T-helper 2 cell (primary cell): ENCODE results near the gene PPIL1.
A peak's percentile ranks its signal among the peaks of the same experiment; 100 is the strongest.
"Not testable (repeated sequence)": the region's sequence is repeated elsewhere in the genome, so short reads cannot be mapped to it uniquely, and the experiment has no call there.

Source experiments
- DNase-seq, 5 experiments: peaks; one replicate each; pipeline versions ENCODE4 v3.0.0 to v3.0.0-alpha.2; 2012 to 2022
- total RNA-seq, 2 donors: gene quantifications; one replicate each; lab custom pipeline; 2026; lab: John Stamatoyannopoulos, UW

PPIL1 gene
- total RNA-seq, result 5.0 to 7.2 reads per million in 2 donors

GRCh38 chr6:36874443-36875249, at the start of gene PPIL1:
PPIL1 (minus strand) TSS chr6:36874803; CDS start chr6:36874772, 31 bp downstream.
- DNase-seq, result peak; percentile 58 to 92 (median 81)

DNA sequence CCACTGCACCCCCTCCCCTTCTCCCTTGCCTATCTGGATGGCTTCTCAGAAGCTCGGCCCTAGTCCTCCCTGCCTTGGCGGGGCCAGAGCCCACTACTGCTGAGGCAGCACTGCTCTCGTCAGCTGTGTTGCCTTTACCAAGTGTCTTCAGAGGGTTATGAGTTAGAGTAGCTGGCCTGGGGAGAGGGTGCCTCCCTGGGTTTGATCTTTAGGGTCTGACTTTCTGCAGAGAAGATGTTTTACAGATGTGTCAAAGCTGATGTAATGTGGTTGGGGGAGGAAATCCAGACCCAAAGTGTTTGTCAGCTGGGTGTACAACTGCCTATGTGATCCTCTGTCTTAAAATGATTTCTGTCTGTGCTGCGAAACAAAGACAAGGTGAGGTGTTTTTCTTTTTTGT, 49.5 kb upstream of the PPIL1 start:
- DNase-seq, result peak in 1 of 5 experiments; percentile 64

DNA sequence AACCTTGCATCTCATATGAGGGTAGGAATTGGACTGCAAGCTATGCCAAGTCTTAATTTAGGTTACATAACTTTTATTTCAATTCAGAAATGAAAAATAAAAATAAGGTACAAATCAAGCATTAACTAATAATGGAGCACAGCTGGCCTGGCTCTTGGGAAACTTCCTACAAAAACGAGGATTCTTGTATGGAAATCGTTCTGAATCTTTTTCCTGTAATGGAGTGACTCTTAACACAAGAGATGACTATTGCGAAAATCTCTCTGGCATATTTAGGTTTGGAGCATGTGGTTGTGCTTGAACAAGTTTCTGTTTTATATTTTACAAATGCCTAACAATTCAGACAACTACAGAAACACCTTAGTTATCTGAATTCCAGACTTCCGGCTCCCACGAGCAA, 45.9 kb upstream of the PPIL1 start:
- no peak for DNase-seq

DNA sequence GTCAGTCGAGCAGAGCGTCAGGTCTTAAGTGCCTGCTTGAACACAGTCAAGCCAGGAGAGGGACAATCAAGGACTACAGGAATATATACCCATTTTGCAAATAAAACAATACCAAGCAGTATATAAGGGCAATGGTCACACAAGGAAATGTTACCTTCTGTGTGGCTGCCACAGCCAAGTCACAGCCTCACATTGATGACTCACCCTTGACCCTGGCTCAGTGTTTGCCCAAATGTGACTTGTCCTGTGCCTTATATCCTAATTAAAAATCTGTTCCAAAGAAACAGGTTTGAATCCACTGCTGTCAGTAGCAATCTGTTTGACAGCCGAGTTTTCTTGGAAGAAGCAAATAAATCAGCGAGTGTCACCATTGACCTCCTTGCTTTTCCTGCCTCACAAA, 45.4 kb upstream of the PPIL1 start:
- DNase-seq, result no peak

- no peak for DNase-seq
Measured at GRCh38 chr6:36917541-36918193, 43.1 kb upstream of the PPIL1 start.

GRCh38 chr6:36916126-36916525, 41.5 kb upstream of the PPIL1 start:
- DNase-seq, result no peak

DNA sequence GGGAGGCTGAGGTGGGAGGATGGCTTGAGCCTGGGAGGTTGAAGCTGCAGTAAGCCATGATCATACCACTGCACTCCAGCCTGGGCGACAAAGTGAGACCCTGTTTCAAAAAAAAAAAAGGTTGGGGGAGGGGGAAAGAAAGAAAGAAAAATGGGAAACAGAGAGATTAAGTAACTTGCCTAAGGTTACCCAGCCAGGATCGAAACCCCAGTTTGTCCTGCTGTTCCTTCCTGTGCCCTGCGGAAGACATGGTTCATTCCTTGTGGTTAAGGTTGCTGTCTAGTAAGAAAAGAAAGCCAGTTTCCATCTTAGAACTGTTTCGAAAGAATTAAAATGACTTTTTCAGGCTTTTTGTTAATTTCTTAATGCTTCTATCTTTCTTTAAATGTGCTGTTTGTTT, 41.0 kb upstream of the PPIL1 start:
- DNase-seq, result no peak

- DNase-seq, result peak in 1 of 5 experiments; percentile 79
Measured at GRCh38 chr6:36914227-36914794, 39.7 kb upstream of the PPIL1 start.

DNA sequence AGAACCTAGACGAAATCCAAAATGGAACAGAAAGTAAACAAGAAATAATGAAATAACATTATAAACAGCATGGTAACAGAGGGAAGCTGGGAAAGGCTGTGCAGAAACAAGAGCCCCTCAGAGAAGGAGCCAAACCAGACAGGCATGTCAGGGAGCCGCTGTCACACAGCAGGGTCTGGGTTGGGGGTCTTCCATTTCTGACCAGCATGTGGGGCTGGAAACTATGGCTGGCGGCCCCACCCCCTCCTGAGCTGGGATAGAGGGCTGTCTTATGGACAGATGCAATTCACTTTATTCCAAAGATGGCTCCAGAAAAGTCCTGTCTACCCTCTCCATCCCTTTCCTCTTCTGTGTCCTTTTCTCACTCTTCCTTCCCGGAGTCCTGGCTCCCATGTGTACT, 38.5 kb upstream of the PPIL1 start:
- no peak for DNase-seq

GRCh38 chr6:36912586-36912985, 38.0 kb upstream of the PPIL1 start:
- DNase-seq, result peak in 4 of 5 experiments; percentile 41 to 98 (median 58)

GRCh38 chr6:36912030-36912454, 37.4 kb upstream of the PPIL1 start:
- DNase-seq, result peak in 3 of 5 experiments; percentile 20 to 70 (median 24)

- DNase-seq, result no peak
Measured at GRCh38 chr6:36908747-36909146, 34.1 kb upstream of the PPIL1 start.

DNA sequence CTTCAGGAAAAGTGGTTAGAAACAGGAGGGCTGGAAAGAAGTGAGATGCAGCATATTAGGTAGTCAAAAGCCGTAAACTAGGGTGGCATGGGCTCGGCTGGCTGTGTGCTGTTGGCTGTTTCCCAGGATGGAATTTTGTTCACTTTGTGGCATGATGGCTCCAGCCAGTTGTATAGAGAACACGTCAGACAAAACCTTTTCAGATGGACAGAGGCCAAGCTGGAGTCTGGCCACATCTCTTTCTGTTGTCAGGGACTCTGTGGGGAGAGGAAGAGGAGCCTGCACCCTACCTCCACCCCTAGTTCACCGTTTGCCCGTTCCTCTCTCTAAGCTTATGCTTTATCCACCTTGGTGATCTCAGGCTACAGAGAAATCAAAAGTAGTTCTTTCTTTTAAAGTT, 33.2 kb upstream of the PPIL1 start:
- no peak for DNase-seq

GRCh38 chr6:36906539-36907325, 32.1 kb upstream of the PPIL1 start:
- DNase-seq, result no peak

GRCh38 chr6:36904851-36905393, 30.3 kb upstream of the PPIL1 start:
- no peak for DNase-seq

DNA sequence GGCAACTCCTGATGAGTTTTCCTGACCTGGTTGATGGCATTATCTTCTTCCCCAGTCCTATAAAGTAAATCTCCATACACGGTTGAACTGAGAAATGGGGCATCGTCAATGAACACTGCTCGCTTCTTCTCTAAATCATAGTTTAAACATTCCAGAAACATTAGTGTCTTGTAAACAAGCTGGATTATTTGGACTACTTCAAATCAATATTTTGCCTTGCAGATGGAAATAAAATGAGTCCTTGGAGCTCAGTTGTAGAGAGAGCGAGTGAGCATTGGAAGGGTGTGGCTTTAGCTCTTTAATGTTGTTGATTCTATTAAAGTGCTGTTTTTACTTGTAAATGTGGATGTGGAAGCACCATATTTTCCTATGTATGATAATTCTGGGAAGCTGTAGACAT, 29.5 kb upstream of the PPIL1 start:
- DNase-seq, result no peak

DNA sequence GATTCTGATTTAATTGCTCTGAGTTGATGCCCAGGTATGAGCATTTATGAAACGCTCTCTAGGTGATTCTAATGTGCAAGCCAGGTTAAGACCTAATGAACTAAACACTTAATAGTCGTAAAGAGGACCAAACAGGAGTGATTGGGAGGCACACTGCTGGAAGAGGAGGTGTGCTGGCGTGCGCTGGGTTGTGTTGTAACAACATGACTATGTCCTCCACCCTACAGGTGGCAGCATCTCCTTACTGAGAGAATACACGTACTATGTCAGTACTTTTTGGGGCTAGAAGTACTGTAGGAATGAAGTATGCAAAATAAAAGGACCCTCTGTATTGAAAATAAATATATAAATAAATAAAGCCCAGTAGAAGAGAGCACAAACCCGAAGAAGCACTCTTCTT, 23.0 kb upstream of the PPIL1 start:
- peak in 1 of 5 experiments; percentile 67 for DNase-seq

- DNase-seq, result no peak
Measured at GRCh38 chr6:36893976-36894932, 19.7 kb upstream of the PPIL1 start.

DNA sequence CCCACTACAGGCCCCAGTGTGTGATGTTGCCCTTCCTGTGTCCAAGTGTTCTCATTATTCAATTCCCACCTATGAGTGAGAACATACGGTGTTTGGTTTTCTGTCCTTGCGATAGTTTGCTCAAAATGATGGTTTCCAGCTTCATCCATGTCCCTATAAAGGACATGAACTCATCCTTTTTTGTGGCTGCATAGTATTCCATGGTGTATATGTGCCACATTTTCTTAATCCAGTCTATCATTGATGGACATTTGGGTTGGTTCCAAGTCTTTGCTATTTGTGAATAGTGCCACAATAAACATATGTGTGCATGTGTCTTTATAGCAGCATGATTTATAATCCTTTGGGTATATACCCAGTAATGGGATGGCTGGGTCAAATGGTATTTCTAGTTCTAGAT, 16.6 kb upstream of the PPIL1 start:
- DNase-seq, result not testable (repeated sequence)

- no peak for DNase-seq
Measured at GRCh38 chr6:36890112-36890663, 15.6 kb upstream of the PPIL1 start.
